Right kidney (tissue), 1 donor: Measurements from ENCODE around the gene VPS41.

Experiments
- DNase-seq: peaks from one replicate; pipeline ENCODE4 v3.0.0-alpha.2; 2016

The VPS41 gene

GRCh38 chr7:38728145-38728544 lies 180.8 kb downstream of the VPS41 start:
- no peak for DNase-seq

- no peak for DNase-seq
These were observed 181.6 kb downstream of the VPS41 start for GRCh38 chr7:38727184-38727940.

GRCh38 chr7:38723327-38723726 lies 185.7 kb downstream of the VPS41 start:
- DNase-seq, result no peak

- DNase-seq, result no peak
These were observed 192.6 kb downstream of the VPS41 start for GRCh38 chr7:38716397-38716796.

- no peak for DNase-seq
These were observed 199.9 kb downstream of the VPS41 start for GRCh38 chr7:38709123-38709522.

GRCh38 chr7:38704751-38705150 lies 204.2 kb downstream of the VPS41 start:
- no peak for DNase-seq

- DNase-seq, result no peak
These were observed 204.9 kb downstream of the VPS41 start for GRCh38 chr7:38704041-38704547.

- no peak for DNase-seq
These were observed 205.9 kb downstream of the VPS41 start for GRCh38 chr7:38703093-38703492.

GRCh38 chr7:38702002-38702535 lies 206.9 kb downstream of the VPS41 start:
- no peak for DNase-seq

GRCh38 chr7:38700116-38700515 lies 208.9 kb downstream of the VPS41 start:
- DNase-seq, result no peak

GRCh38 chr7:38699471-38699870 lies 209.5 kb downstream of the VPS41 start:
- DNase-seq, result no peak

GRCh38 chr7:38694326-38694725 lies 214.7 kb downstream of the VPS41 start:
- no peak for DNase-seq

GRCh38 chr7:38686888-38687287 lies 222.1 kb downstream of the VPS41 start:
- DNase-seq, result no peak

GRCh38 chr7:38685851-38686250 lies 223.1 kb downstream of the VPS41 start:
- no peak for DNase-seq

- no peak for DNase-seq
These were observed 226.4 kb downstream of the VPS41 start for GRCh38 chr7:38682606-38683005.

- DNase-seq, result no peak
These were observed 227.1 kb downstream of the VPS41 start for GRCh38 chr7:38681882-38682281.

GRCh38 chr7:38679419-38679818 lies 229.6 kb downstream of the VPS41 start:
- no peak for DNase-seq

GRCh38 chr7:38678698-38679054 lies 230.3 kb downstream of the VPS41 start:
- DNase-seq, result no peak

GRCh38 chr7:38677981-38678697 lies 230.9 kb downstream of the VPS41 start:
- DNase-seq, result no peak

- DNase-seq, result no peak
These were observed 233.4 kb downstream of the VPS41 start for GRCh38 chr7:38675494-38676106.

- DNase-seq, result no peak
These were observed 234.5 kb downstream of the VPS41 start for GRCh38 chr7:38674513-38674912.

- DNase-seq, result no peak
These were observed 235.2 kb downstream of the VPS41 start for GRCh38 chr7:38673795-38674194.
